Stimulated activated CD4-positive, alpha-beta T cell treated with anti-CD3 and anti-CD28 coated beads, Interleukin-12 subunit alpha, Interleukin-12 subunit beta, amount 100 ng/mL, for 24 hours (primary cell): ENCODE results near the gene SEMA3D.

ENCODE experiments used
- DNase-seq, 2 experiments: peaks; one replicate each; pipeline ENCODE4 v3.0.0-alpha.2; 2020; ENCODE audit warnings: low read depth in 2 of 2

SEMA3D gene

DNA sequence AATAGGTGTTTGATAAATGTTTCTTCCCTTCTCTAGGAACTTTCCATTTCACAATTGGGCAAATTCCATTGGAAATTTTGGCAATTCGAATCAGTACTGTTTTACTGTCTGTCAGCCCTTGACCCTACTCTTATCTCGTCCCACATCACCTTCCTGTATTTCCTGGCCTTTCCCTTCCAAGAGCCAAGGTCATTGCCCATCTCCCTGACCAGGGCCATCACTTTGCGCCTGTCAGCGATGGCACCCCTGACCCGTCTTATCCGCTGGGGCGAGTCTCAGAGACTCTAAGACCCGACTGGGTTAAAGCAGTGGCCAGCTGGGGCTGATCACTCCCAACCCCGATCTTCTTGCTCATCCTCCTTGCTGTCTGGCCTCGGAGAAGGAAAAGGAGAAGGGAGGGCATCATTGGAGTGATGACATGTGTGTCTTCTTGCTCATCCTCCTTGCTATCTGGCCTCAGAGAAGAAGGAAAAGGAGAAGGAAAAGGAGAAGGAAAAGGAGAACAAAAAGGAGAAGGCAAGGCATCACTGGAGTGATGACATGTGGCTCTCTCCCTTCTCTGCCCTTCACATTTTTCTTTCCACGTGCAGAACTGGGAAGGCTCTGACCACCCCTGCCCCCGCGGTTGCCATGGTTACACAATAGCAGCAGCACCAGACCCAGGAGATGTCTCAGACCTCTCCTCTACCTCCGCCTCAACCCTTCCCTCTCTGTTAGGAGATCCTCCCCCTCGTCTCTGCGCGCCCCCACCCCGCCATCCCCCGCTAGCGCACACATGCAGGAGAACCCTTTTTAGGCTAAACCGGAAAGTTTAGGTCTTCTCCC lies 2.0 kb downstream of the SEMA3D start:
- no peak for DNase-seq

GRCh38 chr7:85183296-85183695 lies 3.6 kb downstream of the SEMA3D start:
- no peak for DNase-seq

DNA sequence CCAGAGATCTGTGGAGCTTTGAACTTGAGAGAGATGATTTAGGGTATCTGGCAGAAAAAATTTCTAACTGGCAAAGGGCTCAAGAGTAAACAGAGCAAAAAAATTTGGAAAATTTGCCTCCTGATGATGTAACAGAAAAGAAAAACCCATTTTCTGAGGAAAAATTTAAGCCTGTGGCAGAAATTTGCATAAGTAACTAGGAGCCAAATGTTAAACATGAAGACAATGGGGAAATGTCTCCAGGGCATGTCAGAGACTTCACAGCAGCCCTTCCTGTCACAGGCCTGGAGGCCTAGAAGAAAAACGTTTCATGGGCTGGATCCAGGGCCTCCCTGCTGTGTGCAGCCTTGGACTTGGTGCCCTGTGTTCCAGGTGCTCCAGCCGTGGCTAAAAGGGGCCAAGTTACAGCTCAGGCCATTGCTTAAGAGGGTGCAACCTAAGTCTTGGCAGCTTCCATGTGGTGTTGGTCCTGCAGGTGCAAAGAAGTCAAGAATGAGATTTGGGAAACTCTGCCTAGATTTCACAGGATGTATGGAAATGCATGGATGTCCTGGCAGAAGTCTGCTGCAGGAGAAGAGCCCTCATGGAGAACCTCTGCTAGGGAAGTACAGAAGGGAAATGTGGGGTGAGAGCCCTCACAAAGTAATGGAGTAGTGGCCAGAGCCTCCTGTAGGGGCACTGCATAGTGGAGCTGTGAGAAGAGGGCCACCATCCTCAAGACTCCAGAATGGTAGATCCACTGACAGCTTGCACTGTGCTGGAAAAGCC lies 8.1 kb downstream of the SEMA3D start:
- DNase-seq = no peak

GRCh38 chr7:85177316-85177715 lies 9.5 kb downstream of the SEMA3D start:
- DNase-seq = no peak

GRCh38 chr7:85176197-85176596 lies 10.7 kb downstream of the SEMA3D start:
- DNase-seq = no peak

DNA sequence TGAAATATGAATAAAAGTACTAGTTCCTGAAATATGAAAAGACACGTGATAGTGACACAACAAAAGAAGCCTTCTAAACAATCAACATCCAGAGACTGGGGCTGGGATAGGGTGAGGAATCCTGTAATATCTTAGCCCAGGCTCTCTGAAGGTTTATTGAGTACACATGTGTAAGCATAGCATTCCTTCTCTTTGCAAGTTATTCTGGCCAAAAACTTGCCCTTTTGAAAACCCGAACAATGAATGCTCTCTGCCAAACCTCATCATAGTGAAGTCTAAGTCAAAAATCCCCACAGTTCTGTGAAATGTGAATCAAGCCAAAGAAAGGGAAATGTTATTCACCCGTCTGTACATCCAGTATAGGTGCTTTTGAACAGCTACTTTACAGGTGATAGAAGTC lies 11.6 kb downstream of the SEMA3D start:
- no peak for DNase-seq

- no peak for DNase-seq
Measured at GRCh38 chr7:85172530-85172941, 14.3 kb downstream of the SEMA3D start.

GRCh38 chr7:85167636-85168035 lies 19.2 kb downstream of the SEMA3D start:
- DNase-seq = no peak

GRCh38 chr7:85165263-85165662 lies 21.6 kb downstream of the SEMA3D start:
- no peak for DNase-seq

GRCh38 chr7:85164376-85164775 lies 22.5 kb downstream of the SEMA3D start:
- no peak for DNase-seq

DNA sequence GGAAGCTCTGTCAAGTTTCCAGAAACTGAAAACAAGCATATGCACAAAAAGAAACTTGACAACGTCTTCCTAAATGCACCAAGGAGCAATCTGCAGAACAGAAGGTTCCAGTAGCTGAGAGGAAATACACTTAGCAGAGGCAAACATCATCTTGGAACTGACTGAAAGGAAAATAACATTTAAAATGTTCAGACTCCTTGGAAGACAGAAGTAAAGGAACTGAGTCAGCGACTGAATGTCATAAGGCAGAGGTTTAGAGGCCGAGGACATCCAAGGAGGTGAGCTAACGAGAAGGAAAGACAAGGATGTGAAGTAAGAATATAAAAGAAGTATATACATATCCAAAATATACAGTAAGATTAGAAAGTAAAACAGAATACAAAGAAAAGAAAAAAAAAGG lies 24.1 kb downstream of the SEMA3D start:
- no peak for DNase-seq

DNA sequence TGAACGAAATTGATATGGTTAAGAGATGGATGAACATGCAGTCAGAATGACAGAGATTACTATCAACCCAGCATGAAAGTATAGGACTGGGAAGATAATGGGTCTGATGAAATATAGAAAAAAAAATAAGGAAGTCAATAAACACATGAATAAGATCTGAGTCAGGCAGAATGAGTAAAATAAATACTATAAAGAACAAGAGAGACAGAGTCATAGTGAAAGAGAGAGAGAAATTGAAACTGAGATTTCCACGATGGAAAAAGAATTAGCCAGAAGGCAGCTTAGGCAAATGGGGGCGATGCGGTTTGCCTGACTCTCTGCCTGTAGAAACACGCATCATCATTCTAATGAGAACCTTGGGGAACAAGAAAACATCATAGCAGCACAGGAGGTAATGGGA lies 26.6 kb downstream of the SEMA3D start:
- DNase-seq = no peak

DNA sequence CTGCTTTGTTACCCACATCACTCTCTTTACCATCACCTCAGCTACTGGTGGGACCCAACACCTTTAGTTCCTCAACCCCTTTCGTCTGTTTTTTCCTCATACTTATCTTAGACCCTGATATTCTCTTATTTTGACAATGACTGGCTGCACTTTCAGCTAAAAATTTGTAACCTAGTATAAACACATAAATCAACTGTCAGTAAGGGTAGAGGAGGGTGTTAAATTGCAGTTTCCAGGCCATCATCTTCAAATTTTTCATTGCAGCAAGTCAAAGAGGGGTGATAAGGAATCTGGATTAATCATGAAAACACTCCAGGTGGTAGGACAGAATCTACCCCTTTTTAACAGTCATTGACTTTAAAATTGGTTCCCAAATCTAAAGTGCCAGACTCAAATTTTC lies 27.9 kb downstream of the SEMA3D start:
- no peak for DNase-seq

DNA sequence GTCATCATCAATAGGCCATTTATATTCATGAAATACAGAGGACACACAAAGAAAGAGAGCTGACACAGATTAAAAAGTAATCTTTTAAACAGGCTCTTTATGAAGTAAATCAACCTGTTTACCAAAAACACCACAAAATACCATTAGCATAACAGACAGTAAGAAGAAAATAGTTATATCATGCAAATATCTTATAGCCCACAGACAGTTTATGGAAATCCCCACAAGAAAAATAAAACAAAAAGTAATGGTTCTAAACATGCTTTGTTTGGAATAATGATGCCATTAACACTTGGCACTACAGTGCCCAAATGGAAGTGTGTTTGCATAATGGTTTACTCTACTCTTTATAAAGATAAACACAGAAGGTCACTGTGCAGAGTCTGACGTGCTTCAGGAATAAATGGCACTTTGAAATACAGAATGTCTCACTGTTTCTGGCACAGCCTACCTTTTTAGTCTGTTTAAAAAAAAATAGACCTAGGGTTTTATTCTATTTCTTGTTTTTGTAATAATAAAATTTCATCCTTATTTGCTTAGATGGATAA lies 30.1 kb downstream of the SEMA3D start:
- no peak for DNase-seq

DNA sequence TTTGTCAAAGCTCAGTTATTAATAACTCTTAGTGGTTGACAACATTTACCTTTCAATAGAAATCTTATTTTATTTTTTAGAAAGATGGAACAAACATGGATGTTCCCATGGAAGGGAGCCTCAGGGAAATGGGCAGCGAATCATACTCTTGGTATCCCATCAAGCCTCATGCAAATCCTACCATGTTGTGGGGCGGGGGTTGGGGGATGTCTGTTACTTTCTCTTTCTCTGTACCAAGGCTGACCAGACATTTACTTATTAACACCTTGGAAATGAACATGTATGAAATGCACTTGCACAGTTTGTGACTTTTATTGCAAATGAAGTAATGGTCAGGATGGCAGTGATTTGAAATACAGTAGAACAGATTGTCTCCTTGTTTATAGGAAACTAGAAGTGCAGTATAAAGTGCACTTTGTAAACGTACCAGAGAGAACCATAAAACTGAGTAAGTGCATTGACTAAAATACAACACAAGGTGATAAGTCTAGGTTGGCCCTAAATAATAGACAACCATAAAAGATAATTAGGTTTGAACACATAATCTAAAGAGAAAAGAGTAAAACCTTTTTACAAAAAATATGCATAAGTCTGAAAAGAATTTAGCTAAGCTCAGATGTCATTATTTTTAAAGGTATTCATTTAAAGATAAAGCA lies 32.4 kb downstream of the SEMA3D start:
- no peak for DNase-seq

DNA sequence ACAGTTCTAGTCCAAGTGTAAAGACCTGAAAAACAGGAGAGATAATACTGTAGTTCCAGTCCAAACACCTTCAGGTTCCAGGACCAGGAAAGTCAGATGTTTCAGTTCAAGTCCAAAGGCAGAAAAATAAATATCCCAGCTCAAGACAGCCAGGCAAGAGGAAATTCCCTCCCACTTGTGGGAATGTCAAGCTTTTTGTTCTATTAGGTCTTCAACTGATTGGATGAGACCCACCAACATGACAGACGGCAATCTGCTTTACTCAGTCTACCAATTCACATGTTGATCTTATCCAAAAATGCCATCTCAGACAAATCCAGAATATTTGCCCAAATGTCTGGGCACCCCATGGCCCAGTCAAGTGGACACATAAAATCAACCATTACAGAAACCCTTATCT lies 33.1 kb downstream of the SEMA3D start:
- DNase-seq = no peak

DNA sequence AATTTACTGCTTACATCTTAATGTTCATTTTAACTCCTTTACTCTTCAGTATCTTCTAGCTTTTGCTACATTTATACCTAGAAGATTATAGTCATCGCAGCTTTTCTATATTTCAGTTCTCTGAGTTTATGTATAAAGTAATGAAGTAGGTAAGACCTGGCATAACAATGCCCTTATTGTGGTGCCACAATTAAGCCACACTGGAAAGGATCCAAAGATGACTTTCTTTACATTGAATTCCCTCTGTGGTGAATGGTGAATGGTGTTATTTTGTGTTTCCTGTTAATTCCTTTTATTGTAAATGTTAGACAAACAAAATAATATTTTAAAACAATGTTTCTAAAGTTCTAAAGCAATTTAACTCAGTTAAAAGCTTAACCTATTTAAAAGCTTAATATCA lies 36.2 kb downstream of the SEMA3D start:
- no peak for DNase-seq

- no peak for DNase-seq
Measured at GRCh38 chr7:85144771-85145170, 42.1 kb downstream of the SEMA3D start.

- DNase-seq = no peak
Measured at GRCh38 chr7:85135977-85136376, 50.9 kb downstream of the SEMA3D start.

GRCh38 chr7:85133560-85133959 lies 53.3 kb downstream of the SEMA3D start:
- no peak for DNase-seq

DNA sequence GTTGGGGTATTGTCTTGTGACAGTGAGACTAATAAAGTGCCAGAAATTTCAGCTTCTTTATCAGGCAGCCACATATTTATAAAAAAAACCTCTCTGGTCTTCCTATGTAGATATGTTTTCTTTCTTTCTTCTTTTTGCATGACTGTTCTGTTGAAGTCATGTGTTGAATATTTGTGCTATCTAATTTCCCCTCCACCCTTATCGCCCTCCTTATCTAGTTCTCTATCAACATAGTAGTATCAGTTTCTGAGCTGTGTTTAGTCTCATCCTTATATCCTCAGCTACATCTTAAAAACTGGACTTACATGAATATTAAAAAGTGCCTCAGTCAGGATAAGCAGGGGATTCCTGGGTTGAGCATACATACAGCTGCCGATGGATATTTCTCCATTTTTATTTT lies 53.9 kb downstream of the SEMA3D start:
- DNase-seq = no peak

GRCh38 chr7:85130702-85131101 lies 56.2 kb downstream of the SEMA3D start:
- no peak for DNase-seq
